HepG2 (cell line): ENCODE measurements around the gene IDNK. TPM values are rescaled to one million over a fixed set of nuclear protein-coding genes. Genes with fewer than 3 reads are reported as not detected.
A peak's percentile ranks its signal among the peaks of the same experiment; 100 is the strongest.

Source experiments
- DNMT1 ChIP-seq: sonication (generic); formaldehyde crosslinking; IDR thresholded peaks from 2 replicates; pipeline ENCODE4 v1.5.1; 2020; ENCODE audit warnings: mild to moderate bottlenecking, missing genetic modification reagents
- EED ChIP-seq: sonication (generic); formaldehyde crosslinking; IDR thresholded peaks from 2 replicates; pipeline ENCODE4 v1.5.0; 2020; ENCODE audit warnings: mild to moderate bottlenecking, missing genetic modification reagents
- GFI1 ChIP-seq: sonication (generic); formaldehyde crosslinking; IDR thresholded peaks from 2 replicates; pipeline ENCODE4 v1.5.0; 2020; ENCODE audit warnings: missing genetic modification reagents, mild to moderate bottlenecking, borderline replicate concordance
- KLF13 ChIP-seq: sonication (generic); formaldehyde crosslinking; IDR thresholded peaks from 2 replicates; pipeline ENCODE4 v1.4.0; 2020; ENCODE audit warnings: mild to moderate bottlenecking, missing genetic modification reagents
- MAFK ChIP-seq, 2 experiments: IDR thresholded peaks in 1 of 2; conservative IDR thresholded peaks in 1 of 2; 2 replicates each; pipeline ENCODE4 v1.6.1; 2011; ENCODE audit warnings: improper control_type of control experiment in 2 of 2, low read length in 2 of 2
- MED13 ChIP-seq: sonication (generic); formaldehyde crosslinking; IDR thresholded peaks from 2 replicates; pipeline ENCODE4 v1.5.0; 2020; ENCODE audit warnings: missing genetic modification reagents
- NFE2L1 ChIP-seq: sonication (generic); formaldehyde crosslinking; IDR thresholded peaks from 2 replicates; pipeline ENCODE4 v1.4.0; 2020; ENCODE audit warnings: missing genetic modification reagents, mild to moderate bottlenecking, borderline replicate concordance
- PRMT3 ChIP-seq: sonication (generic); formaldehyde crosslinking; IDR thresholded peaks from 2 replicates; pipeline ENCODE4 v1.8.1; 2022; ENCODE audit warnings: low read depth, mild to moderate bottlenecking, moderate library complexity, missing genetic modification reagents, borderline replicate concordance
- SAP130 ChIP-seq: IDR thresholded peaks from 2 replicates; pipeline ENCODE4 v1.6.1; 2016; ENCODE audit warnings: low read depth
- SCMH1 ChIP-seq: sonication (generic); formaldehyde crosslinking; IDR thresholded peaks from 2 replicates; pipeline ENCODE4 v1.9.0; 2021; ENCODE audit warnings: missing genetic modification reagents, mild to moderate bottlenecking, borderline replicate concordance
- SNAI1 ChIP-seq: sonication (generic); formaldehyde crosslinking; IDR thresholded peaks from 2 replicates; pipeline ENCODE4 v1.5.0; 2020; ENCODE audit warnings: mild to moderate bottlenecking, missing genetic modification reagents, borderline replicate concordance
- TFAP4 ChIP-seq: sonication (generic); IDR thresholded peaks from 2 replicates; pipeline ENCODE4 v1.6.1; 2016; ENCODE audit warnings: low read depth, borderline replicate concordance
- ZKSCAN8 ChIP-seq: IDR thresholded peaks from 2 replicates; pipeline ENCODE4 v1.6.1; 2016; ENCODE audit warnings: borderline replicate concordance, missing genetic modification reagents, missing compliant biosample characterization
- ZNF10 ChIP-seq: sonication (generic); formaldehyde crosslinking; IDR thresholded peaks from 2 replicates; pipeline ENCODE4 v1.4.0; 2020; ENCODE audit warnings: mild to moderate bottlenecking, low read depth, missing genetic modification reagents, borderline replicate concordance
- ZNF326 ChIP-seq: sonication (generic); formaldehyde crosslinking; IDR thresholded peaks from 2 replicates; pipeline ENCODE4 v1.4.0; 2020; ENCODE audit warnings: missing genetic modification reagents, borderline replicate concordance
- ZNF496 ChIP-seq: sonication (generic); formaldehyde crosslinking; IDR thresholded peaks from 2 replicates; pipeline ENCODE4 v1.8.1; 2023; ENCODE audit warnings: mild to moderate bottlenecking, moderate library complexity, missing genetic modification reagents; ENCODE audit not compliant: insufficient replicate concordance
- ZNF567 ChIP-seq: sonication (generic); formaldehyde crosslinking; IDR thresholded peaks from 2 replicates; pipeline ENCODE4 v1.8.1; 2023; ENCODE audit warnings: mild to moderate bottlenecking, missing genetic modification reagents, borderline replicate concordance
- ZNF589 ChIP-seq: sonication (generic); formaldehyde crosslinking; conservative IDR thresholded peaks from 2 replicates; pipeline ENCODE4 v1.8.0; 2022; ENCODE audit warnings: mild to moderate bottlenecking, moderate library complexity, missing genetic modification reagents
- ZNF609 ChIP-seq: sonication (generic); formaldehyde crosslinking; IDR thresholded peaks from 2 replicates; pipeline ENCODE4 v1.4.0; 2020; ENCODE audit warnings: mild to moderate bottlenecking, missing genetic modification reagents, borderline replicate concordance
- ZNF816 ChIP-seq: sonication (generic); formaldehyde crosslinking; IDR thresholded peaks from 2 replicates; pipeline ENCODE4 v1.8.0; 2022; ENCODE audit warnings: missing genetic modification reagents, mild to moderate bottlenecking, borderline replicate concordance
- ZSCAN5A ChIP-seq: sonication (generic); formaldehyde crosslinking; IDR thresholded peaks from 2 replicates; pipeline ENCODE4 v1.8.0; 2022; ENCODE audit warnings: mild to moderate bottlenecking, missing genetic modification reagents, borderline replicate concordance
- polyA plus RNA-seq, 8 experiments: library from polyadenylated mRNA; depleted of rRNA in 3 of 8; stranded (reverse) in 7 of 8; unstranded in 1 of 8; fragments of >200 nt; fragmentation: Illumina TruSeq in 4 of 8; extraction: Trizol in 4 of 8; gene quantifications; 2 replicates each; pipeline versions ENCODE4 v1.2.1 to v1.2.3, GENCODE V29; 2011 to 2016; ENCODE audit warnings: low read depth in 4 of 8, missing spikeins in 1 of 8, mixed read lengths in 1 of 8; ENCODE audit not compliant: insufficient read depth in 1 of 8
- total RNA-seq, 5 experiments: library from RNA; depleted of rRNA; stranded (reverse); fragments of >200 nt; fragmentation: Illumina TruSeq; extraction: Trizol; gene quantifications; 2 replicates each; pipeline ENCODE4 v1.2.3, GENCODE V29; 2016; ENCODE audit warnings: low read depth in 1 of 5
- TF ChIP-seq, protein P1 (sequence below): sonication (generic); formaldehyde crosslinking; IDR thresholded peaks from 2 replicates; pipeline ENCODE4 v1.4.0; 2020; ENCODE audit warnings: mild to moderate bottlenecking, missing genetic modification reagents

IDNK gene
- total and polyA plus RNA-seq, 2 of the 13 experiments (the other 11 are each of a cell fraction or from before 2014, with no cell fraction given), result 3.1 to 4.8 TPM

- TF ChIP-seq DNMT1 (CRISPR knock-in tag) (0 out of 2 replicates have a peak, but pooled peaks have one; percentile 67), EED (CRISPR knock-in tag) (no peak), TFAP4 (peak; percentile 39; the same call in 1 of the 2 replicates), SAP130 (CRISPR knock-in tag) (peak; percentile 79), ZNF326 (CRISPR knock-in tag) (no peak), PRMT3 (CRISPR knock-in tag) (0 out of 2 replicates have a peak, but pooled peaks have one; percentile 34), GFI1 (CRISPR knock-in tag) (peak; percentile 47; the same call in 1 of the 2 replicates), KLF13 (CRISPR knock-in tag) (no peak), ZNF816 (CRISPR knock-in tag) (no peak), ZKSCAN8 (CRISPR knock-in tag) (0 out of 2 replicates have a peak, but pooled peaks have one; percentile 43), ZNF496 (CRISPR knock-in tag) (no peak), SCMH1 (CRISPR knock-in tag) (no peak), ZNF589 (CRISPR knock-in tag) (no peak), MED13 (CRISPR knock-in tag) (no peak), ZNF567 (CRISPR knock-in tag) (no peak), MAFK (conservative IDR thresholded peaks at IDR 0.05 in 1 of 2, IDR thresholded peaks at IDR 0.05 in 1 of 2; ENCODE audit: low read length in 2 of 2) (no peak), SNAI1 (CRISPR knock-in tag) (no peak), ZNF609 (peak; percentile 90), NFE2L1 (no peak), ZNF10 (CRISPR knock-in tag) (no peak), ZSCAN5A (CRISPR knock-in tag) (peak; percentile 24; the same call in 1 of the 2 replicates)
- TF ChIP-seq, protein P1, sequence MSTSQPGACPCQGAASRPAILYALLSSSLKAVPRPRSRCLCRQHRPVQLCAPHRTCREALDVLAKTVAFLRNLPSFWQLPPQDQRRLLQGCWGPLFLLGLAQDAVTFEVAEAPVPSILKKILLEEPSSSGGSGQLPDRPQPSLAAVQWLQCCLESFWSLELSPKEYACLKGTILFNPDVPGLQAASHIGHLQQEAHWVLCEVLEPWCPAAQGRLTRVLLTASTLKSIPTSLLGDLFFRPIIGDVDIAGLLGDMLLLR (CRISPR knock-in tag), result no peak
Measured at GRCh38 chr9:83629433-83630104, 6.6 kb downstream of the IDNK start (continued).
